ENCODE measurements around the gene HSFX2. TPM values are rescaled to one million over a fixed set of nuclear protein-coding genes. Genes with fewer than 3 reads are reported as not detected.
A peak's percentile ranks its signal among the peaks of the same experiment; 100 is the strongest.
"Not testable (repeated sequence)": the region's sequence is repeated elsewhere in the genome, so short reads cannot be mapped to it uniquely, and the experiment has no call there.

HSFX2 gene, protein sequence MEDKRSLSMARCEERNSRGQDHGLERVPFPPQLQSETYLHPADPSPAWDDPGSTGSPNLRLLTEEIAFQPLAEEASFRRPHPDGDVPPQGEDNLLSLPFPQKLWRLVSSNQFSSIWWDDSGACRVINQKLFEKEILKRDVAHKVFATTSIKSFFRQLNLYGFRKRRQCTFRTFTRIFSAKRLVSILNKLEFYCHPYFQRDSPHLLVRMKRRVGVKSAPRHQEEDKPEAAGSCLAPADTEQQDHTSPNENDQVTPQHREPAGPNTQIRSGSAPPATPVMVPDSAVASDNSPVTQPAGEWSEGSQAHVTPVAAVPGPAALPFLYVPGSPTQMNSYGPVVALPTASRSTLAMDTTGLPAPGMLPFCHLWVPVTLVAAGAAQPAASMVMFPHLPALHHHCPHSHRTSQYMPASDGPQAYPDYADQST
- under 1 TPM in 1 of 2 experiments, not detected in 1; 0.29 TPM for total RNA-seq

DNA sequence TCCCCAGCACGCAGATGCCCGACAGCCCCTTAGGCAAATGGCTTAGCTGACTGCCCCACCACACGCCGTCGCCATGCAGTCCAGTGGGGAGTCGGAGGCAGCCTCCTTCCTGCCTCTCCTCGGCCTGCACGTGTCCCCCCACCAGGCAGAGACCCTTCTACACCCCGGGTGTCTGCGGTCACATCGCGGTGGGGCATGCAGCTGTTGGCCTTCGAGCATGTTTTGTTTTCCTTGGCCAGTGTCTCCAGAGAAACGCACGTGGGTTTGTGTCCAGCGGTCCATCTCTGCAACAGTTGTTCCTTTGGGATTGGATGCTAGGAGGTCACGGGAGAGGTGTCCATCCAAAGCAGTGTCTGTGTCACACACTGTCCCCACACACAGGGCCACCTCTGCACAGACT, at the start of gene HSFX2:
Gene HSFX2 (minus strand): TSS at position 101 of the 400 bp plus-strand sequence. CDS start 614 bp downstream, outside the sequence.
- H3K27ac Mint-ChIP-seq; DNase-seq; H3K4me1 Mint-ChIP-seq (ENCODE audit: low read depth); H3K27me3 Mint-ChIP-seq; H3K4me3 Mint-ChIP-seq; POLR2A ChIA-PET; CTCF ChIA-PET; H3K9me3 Mint-ChIP-seq; intact Hi-C loops (cut with micrococcal nuclease); H3K36me3 Mint-ChIP-seq: not testable (repeated sequence)

DNA sequence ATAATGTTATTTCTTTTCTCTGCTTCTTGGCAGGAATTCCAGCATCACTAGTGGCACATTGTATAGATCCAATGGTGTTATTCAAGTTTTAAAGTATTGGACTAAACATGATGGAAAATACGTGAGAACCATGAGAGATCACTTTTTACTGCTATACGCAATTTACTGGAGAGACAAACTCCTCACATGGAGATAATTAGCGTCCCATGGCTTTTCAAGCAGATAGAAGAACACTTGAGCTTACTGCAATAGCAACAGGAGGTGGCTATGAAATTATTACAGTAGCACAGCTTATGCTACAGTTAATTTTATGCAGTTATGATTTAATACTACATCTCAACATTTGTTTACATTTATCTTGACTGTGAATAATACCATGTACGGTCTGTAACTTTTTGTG, 48.4 kb upstream of the HSFX2 start:
- H3K4me3 Mint-ChIP-seq: no peak overlapping the region
- H3K4me1 Mint-ChIP-seq (ENCODE audit: low read depth): peaks cover 3% of the 10 kb centered on the region
- H3K27ac Mint-ChIP-seq: no peak overlapping the region
- no peaks in the 10 kb centered on the region for H3K9me3 Mint-ChIP-seq
- POLR2A ChIA-PET: no interaction called here
- H3K27me3 Mint-ChIP-seq: peaks cover 2% of the 10 kb centered on the region
- DNase-seq: no peak
- intact Hi-C loops (cut with micrococcal nuclease): no loop called here
- CTCF ChIA-PET: no interaction called here
- H3K36me3 Mint-ChIP-seq: no peaks in the 10 kb centered on the region

DNA sequence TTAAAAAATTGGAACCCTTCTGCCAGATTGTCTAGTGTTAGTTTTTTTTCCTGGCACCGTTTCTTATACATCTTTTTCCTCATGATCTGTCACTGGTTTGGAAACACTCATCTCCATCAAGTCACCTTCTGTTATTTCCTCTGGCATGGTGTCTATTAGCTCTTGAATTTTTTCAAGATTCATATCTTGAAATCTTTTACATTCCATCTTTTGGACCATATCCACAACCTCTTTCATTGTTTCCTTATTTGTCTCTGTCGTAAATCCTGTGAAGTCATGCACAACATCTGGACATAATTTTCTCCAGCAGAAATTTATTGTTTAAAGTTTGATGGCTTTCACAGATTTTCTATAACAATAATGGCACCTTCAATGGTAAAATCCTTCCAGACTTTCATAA, 46.7 kb upstream of the HSFX2 start:
- DNase-seq: no peak
- Mint-ChIP-seq H3K4me3 (no peak overlapping the region), H3K4me1 (ENCODE audit: low read depth) (peaks cover 3% of the 10 kb centered on the region), H3K36me3 (no peaks in the 10 kb centered on the region), H3K27ac (no peak overlapping the region), H3K9me3 (no peaks in the 10 kb centered on the region), H3K27me3 (peaks cover 2% of the 10 kb centered on the region)
- ChIA-PET POLR2A (no interaction called here), CTCF (no interaction called here)
- intact Hi-C loops (cut with micrococcal nuclease): no loop called here

DNA sequence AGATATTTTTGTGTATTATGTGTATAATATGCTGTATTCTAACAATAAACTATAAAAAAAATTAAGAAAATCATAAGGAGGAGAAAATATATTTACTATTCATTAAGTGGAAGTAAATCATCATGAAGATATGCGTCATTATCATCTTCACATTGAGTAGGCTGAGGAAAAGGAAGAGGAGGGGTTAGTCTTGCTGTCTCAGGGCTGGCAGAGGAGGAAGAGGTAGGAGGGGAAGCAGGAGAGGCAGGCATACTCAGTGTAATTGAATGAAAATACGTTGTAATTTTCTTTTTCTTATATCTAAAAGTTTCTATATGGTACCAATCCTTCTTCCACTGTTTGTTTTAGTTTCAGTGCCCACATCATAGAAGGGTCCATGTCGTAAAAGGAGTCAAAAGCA, 46.3 kb upstream of the HSFX2 start:
- intact Hi-C loops (cut with micrococcal nuclease): no loop called here
- H3K27ac Mint-ChIP-seq: no peak overlapping the region
- peaks cover 3% of the 10 kb centered on the region for H3K4me1 Mint-ChIP-seq (ENCODE audit: low read depth)
- no peak for DNase-seq
- H3K36me3 Mint-ChIP-seq: no peaks in the 10 kb centered on the region
- H3K9me3 Mint-ChIP-seq: no peaks in the 10 kb centered on the region
- ChIA-PET POLR2A (no interaction called here), CTCF (no interaction called here)
- no peak overlapping the region for H3K4me3 Mint-ChIP-seq
- peaks cover 2% of the 10 kb centered on the region for H3K27me3 Mint-ChIP-seq

DNA sequence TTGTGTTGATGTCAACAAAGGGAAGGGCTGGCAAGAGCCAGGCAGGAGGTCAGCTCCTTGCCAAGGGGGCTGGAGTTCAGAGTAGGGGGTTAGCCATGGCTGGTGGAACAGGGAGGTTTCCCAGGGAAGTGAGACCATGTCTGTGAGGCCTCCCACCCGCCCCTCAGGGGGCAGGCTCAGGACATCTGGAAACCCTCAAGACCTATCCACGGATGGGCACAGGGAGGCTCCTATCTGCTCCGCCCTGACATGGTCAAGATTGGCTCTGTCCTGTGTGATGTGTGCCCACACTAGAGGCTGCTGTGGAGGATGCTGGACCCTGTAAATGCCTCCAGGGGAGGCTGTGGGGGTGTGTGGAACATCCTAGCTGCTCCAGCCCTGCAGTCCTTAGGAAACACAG, 44.5 kb upstream of the HSFX2 start:
- intact Hi-C loops (cut with micrococcal nuclease): loop anchor here (10.0 kb wide), 1 partner anchor 1725 kb away; the partner anchor contains the start of gene FMR1
- no peak for DNase-seq
- ChIA-PET POLR2A (no interaction called here), CTCF (no interaction called here)
- Mint-ChIP-seq H3K27me3 (no peaks in the 10 kb centered on the region), H3K9me3 (no peaks in the 10 kb centered on the region), H3K4me3 (no peak overlapping the region), H3K4me1 (ENCODE audit: low read depth) (peaks cover 3% of the 10 kb centered on the region), H3K36me3 (no peaks in the 10 kb centered on the region), H3K27ac (no peak overlapping the region)

DNA sequence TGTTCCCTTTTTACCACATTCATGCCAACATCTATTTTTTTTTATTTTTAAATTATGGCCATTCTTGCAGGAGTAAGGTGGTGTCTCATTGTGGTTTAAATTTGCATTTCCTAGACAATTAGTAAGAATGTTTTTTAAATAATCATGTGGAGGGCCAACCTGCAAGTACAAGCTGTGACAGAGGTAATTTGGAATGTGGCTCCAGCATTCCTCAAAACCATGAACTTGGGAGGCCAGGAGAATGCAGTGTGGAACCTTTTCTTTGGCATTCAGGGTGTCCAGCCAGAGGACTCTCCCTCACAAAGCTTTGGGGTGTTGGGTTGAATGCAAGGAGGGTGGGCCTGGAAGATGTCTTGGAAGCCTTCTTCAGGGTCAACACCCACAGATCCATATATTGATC, 43.7 kb upstream of the HSFX2 start:
- Mint-ChIP-seq H3K27ac (no peak overlapping the region), H3K4me3 (no peak overlapping the region), H3K4me1 (ENCODE audit: low read depth) (peaks cover 3% of the 10 kb centered on the region), H3K9me3 (no peaks in the 10 kb centered on the region), H3K36me3 (no peaks in the 10 kb centered on the region), H3K27me3 (no peaks in the 10 kb centered on the region)
- intact Hi-C loops (cut with micrococcal nuclease): loop anchor here (10.0 kb wide), 1 partner anchor 1724 kb away; the partner anchor contains the start of gene FMR1
- DNase-seq: no peak
- POLR2A ChIA-PET: no interaction called here
- CTCF ChIA-PET: no interaction called here

DNA sequence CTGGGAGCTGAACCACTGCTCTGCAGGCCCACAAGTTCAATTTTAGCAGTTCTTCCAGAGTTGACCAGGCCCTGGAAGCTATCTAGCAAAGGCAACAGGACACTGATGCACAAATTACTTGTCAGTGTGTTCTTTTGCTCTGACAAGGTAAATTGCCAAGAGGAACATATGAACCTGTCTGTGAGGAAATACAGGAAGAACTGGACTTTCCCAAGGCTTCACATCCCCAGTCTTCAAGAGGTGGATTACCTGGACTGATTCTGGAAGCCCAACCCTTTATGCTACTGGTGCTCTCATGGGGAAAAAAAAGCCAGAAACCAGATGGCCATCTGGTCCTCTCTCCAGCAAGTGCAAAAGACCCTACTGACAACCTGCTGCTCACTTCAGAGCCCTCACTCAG, 38.4 kb upstream of the HSFX2 start:
- DNase-seq: no peak
- no peaks in the 10 kb centered on the region for H3K27me3 Mint-ChIP-seq
- no peak overlapping the region for H3K4me3 Mint-ChIP-seq
- H3K4me1 Mint-ChIP-seq (ENCODE audit: low read depth): peaks cover 26% of the 10 kb centered on the region
- H3K36me3 Mint-ChIP-seq: no peaks in the 10 kb centered on the region
- ChIA-PET CTCF (no interaction called here), POLR2A (no interaction called here)
- no peaks in the 10 kb centered on the region for H3K9me3 Mint-ChIP-seq
- no peak overlapping the region for H3K27ac Mint-ChIP-seq
- intact Hi-C loops (cut with micrococcal nuclease): loop anchor here (10.0 kb wide), 1 partner anchor 1719 kb away; the partner anchor contains the start of gene FMR1

DNA sequence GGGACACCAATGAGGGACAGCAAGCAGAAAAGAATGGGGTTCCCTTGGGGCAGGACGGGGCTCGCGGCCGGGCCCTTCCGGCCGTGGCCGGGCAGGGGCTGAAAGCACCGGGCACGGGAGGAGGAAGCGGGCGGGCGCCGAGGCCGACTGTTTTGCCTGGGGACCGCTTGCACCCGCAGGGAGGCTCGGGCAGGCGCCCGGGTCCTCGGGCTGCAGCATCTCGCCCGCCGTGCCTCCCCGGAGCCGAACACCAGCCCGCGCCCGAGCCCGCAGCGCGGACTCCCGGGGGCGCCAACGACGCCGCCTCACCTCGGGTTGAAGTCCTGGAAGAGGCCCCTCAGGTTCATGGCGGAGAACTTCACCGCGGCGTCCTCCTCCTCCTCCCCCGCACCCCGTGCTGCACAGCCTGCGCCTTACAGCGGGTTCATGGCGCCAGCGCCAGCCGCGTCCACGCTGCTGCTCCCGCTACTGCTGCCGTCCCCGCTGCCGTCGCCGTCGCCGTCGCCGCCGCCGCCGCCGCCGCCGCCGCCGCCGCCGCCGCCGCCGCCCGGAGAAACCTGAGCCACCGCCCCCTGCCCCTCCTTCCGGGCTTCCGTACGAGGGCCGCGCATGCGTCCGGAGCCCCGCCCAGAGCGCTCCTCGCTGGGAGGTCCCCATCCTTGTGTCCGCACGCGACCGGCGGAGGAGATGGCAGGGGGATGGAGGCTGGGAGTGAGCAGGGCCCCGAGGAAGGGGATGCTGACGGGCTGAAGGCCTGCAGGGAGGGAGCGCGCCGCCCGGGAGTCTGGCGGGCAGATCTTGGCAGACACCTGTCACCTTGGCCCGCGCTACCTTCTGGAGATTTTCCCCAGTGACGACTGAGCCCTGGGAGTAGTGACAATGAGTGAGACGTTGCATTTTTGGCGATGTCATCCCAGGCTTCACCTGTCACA, 36.4 kb upstream of the HSFX2 start, which contains the start of gene TMEM185A:
Gene TMEM185A (minus strand): TSS at position 559 of the 932 bp plus-strand sequence. CDS start 212 bp downstream, at position 347.
- H3K36me3 Mint-ChIP-seq: no peaks in the 10 kb centered on the region
- peak within 1 kb of the TSS; percentile 38 for H3K27ac Mint-ChIP-seq
- H3K4me3 Mint-ChIP-seq: peak within 1 kb of the TSS; percentile 87
- peak; percentile 83 for DNase-seq
- H3K4me1 Mint-ChIP-seq (ENCODE audit: low read depth): peaks cover 35% of the 10 kb centered on the region
- no peaks in the 10 kb centered on the region for H3K27me3 Mint-ChIP-seq
- intact Hi-C loops (cut with micrococcal nuclease): loop anchor here (1.0 to 10.0 kb wide), 2 partner anchors 127 to 1717 kb away; partner anchors contain the start of gene FMR1
- CTCF ChIA-PET: no interaction called here
- POLR2A ChIA-PET: interaction anchor here (0.6 kb wide), 1 partner anchor 19 kb away, joined by 3 read pairs; no protein-coding TSS in a partner anchor
- H3K9me3 Mint-ChIP-seq: no peaks in the 10 kb centered on the region

DNA sequence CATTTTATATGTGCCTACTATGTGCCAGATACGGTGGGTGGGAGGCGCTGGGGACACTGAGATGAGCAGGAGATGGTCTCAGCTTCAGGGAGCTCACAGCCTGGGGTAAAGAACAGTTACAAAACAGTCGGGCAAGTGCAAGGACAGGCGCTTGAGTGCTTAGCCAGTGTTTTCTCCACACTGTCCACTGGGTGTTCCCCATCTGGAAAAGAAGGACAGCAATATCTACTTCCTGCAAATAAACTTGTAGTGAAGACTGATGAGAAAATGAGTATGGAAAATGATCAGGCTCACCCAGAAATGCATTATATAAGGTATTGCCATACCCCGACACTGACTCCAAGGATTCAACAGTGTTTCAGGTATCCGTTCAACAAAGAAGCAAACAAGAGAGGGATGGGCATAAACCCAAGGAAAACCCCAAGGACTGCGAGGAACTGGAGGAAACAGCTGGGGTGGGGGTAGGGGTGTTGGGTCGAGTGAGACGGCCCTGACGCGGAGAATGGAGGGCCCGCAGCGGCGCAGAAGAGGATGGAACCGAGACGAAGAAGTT, 35.6 kb upstream of the HSFX2 start:
- Mint-ChIP-seq H3K9me3 (no peaks in the 10 kb centered on the region), H3K27ac (no peak overlapping the region), H3K36me3 (no peaks in the 10 kb centered on the region), H3K4me3 (peak overlapping the region; percentile 87), H3K4me1 (ENCODE audit: low read depth) (peaks cover 39% of the 10 kb centered on the region), H3K27me3 (no peaks in the 10 kb centered on the region)
- POLR2A ChIA-PET: interaction anchor here (0.6 kb wide), 1 partner anchor 18 kb away, joined by 3 read pairs; no protein-coding TSS in a partner anchor
- no peak for DNase-seq
- CTCF ChIA-PET: no interaction called here
- intact Hi-C loops (cut with micrococcal nuclease): loop anchor here (1.0 to 10.0 kb wide), 2 partner anchors 126 to 1716 kb away; partner anchors contain the start of gene FMR1

DNA sequence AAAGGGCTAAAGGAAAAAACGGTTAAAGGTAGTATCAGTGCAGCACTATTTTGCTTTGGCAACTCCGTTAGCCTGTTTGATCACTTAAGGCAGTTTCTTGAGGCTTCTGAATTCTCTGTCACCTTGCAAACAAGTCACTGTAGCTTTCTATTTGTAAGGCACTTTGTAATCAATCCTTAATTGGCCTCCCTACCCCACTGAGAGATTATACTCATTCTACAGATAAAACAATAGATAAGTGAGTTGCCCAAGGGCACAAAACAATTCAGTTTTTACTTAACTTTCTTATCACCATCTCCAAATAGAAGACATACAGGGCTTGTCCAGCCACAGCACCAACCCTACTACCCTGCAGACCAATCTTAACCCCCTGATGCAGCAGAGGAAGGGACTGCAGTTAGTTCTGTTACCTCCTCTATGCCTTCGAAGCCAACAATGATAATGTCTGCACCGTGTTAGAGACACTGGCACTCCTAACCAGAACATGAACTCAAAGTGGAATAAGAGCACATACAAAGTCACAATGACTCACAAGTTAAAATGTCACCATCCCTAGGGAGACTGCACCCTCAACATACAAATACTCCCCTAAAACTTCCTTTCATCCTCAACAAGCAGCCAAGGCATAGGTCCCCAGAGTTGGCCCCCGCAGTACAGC, 34.7 kb upstream of the HSFX2 start:
- POLR2A ChIA-PET: no interaction called here
- H3K9me3 Mint-ChIP-seq: no peaks in the 10 kb centered on the region
- CTCF ChIA-PET: no interaction called here

DNA sequence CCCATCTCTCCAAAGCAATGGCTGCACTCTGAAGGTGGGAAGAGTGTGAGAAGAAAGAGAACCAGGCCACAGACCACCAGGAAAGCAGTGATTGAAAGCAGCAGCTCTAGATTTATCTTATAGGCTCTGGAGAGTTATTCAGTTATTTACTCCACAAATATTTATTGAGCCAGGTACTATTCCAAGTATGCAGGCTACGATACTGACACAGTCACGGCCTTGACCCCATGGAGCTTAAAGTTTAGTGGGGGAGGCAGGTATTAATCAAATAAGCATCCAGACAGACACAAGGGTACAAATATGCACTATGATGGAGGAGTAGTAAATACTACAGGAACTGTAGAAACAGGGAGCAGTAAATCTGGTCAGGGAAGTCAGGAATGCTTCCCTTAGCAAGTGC, 33.7 kb upstream of the HSFX2 start:
- CTCF ChIA-PET: no interaction called here
- intact Hi-C loops (cut with micrococcal nuclease): no loop called here
- no peaks in the 10 kb centered on the region for H3K27me3 Mint-ChIP-seq
- no peaks in the 10 kb centered on the region for H3K36me3 Mint-ChIP-seq
- H3K9me3 Mint-ChIP-seq: no peaks in the 10 kb centered on the region
- no peak overlapping the region for H3K4me3 Mint-ChIP-seq
- no peak overlapping the region for H3K27ac Mint-ChIP-seq
- POLR2A ChIA-PET: no interaction called here
- H3K4me1 Mint-ChIP-seq (ENCODE audit: low read depth): peaks cover 56% of the 10 kb centered on the region
- DNase-seq: no peak

More for the DNA sequence above, 34.7 kb upstream of the HSFX2 start:
- H3K4me3 Mint-ChIP-seq: peak overlapping the region; percentile 87
- no peak for DNase-seq
- H3K27ac Mint-ChIP-seq: no peak overlapping the region
- H3K4me1 Mint-ChIP-seq (ENCODE audit: low read depth): peaks cover 48% of the 10 kb centered on the region
- no peaks in the 10 kb centered on the region for H3K27me3 Mint-ChIP-seq
- H3K36me3 Mint-ChIP-seq: no peaks in the 10 kb centered on the region
- intact Hi-C loops (cut with micrococcal nuclease): loop anchor here (10.0 kb wide), 1 partner anchor 1715 kb away; the partner anchor contains the start of gene FMR1

All from activated CD4-positive, alpha-beta memory T cell treated with anti-CD3 and anti-CD28 coated beads for 36 hours (primary cell).